Activated T-cell treated with anti-CD3 and anti-CD28 coated beads for 24 hours (primary cell): ENCODE results near the gene TPRG1.
"Not testable (repeated sequence)": the region's sequence is repeated elsewhere in the genome, so short reads cannot be mapped to it uniquely, and the experiment has no call there.

Experiments used
- DNase-seq: peaks from one replicate; pipeline ENCODE4 v3.0.0-alpha.2; 2020; ENCODE audit warnings: low read depth

TPRG1 gene

DNA sequence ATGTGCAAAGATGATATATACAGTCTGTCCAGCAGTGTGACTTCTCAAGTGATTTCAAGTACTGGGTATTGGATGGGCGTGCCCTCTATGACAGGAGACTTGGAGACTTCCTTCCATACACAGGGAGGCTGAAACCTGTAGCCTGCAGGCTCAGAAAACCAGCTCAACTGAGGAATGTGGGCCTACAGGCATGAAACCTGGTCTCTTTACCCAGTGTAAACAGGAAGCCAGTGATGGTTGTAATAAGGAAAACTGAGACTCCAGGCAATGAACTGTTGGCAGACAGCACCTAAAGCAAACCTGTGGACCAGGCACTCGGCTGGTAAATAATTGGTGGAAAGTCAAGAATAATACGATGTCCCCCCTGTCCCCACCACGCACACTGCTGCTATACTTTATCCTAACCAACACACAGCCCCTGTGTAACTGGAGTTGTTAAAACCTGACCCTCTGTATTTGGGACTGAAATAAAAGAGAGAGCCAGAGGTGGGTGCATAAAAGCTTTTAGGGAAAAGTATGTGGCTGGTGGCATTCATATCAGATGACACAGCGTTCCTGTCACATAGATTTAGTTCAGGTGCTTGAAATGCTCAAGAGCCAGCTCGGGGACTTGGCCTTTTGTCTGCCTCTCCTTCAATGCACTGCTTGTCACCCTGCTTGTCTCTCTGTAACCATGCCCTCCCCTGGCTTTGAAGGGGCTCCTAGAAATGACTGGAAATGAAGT, 144.7 kb downstream of the TPRG1 start:
- DNase-seq: no peak

- no peak for DNase-seq
These were observed 146.1 kb downstream of the TPRG1 start for GRCh38 chr3:189317911-189318310.

GRCh38 chr3:189320511-189320910, 148.7 kb downstream of the TPRG1 start:
- DNase-seq: no peak

DNA sequence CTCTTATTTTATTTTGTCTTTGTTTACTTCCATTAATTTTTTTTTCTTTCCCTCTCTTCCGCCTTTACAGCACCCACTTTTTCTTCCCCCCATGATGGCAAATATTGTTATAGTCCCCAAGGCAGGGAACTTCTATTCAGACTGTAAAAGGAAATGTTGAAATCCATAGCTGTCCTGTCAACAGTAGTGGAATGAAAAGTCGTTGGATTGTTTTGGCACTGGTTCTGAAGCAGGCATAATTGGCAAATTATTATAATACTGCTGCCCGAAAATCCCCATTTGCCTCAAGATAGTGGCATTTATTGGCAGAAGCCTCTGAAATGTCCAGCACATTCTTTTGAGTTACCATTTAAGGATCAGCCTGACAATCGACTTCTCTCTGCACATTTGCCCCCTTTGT, 150.6 kb downstream of the TPRG1 start:
- no peak for DNase-seq

DNA sequence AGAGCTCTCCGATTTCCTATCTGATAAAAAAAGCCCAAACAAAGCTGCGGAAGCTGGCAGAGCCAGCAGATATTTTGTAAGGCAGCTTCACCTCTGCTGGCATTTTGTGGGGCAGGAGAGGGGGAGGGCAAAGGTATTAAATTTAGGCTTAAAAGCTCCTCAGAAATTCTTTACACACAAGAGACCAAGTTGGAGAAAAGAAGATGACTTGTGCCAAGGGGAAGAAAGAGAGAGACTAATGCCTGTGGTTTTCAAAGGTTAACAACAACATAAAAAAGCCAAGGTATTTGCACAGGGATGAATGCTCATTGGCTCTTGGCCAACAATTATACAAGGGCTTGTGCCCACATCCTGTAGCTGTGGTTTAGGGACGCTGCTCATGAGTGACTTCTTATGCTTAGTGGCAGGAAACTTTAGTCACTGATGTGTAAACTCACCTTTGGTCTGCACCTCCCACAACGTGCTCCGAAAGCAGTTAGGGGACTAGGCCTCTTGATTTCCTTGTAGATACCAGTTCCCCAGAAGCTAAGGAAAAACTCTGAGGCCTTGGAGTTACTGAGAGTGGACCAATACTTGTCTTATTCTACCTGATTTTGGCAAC, 152.9 kb downstream of the TPRG1 start:
- DNase-seq: peak; percentile 76

- no peak for DNase-seq
These were observed 153.7 kb downstream of the TPRG1 start for GRCh38 chr3:189325454-189325853.

- DNase-seq: not testable (repeated sequence)
These were observed 157.9 kb downstream of the TPRG1 start for GRCh38 chr3:189329630-189330029.

GRCh38 chr3:189330066-189330465, 158.3 kb downstream of the TPRG1 start:
- DNase-seq: no peak

DNA sequence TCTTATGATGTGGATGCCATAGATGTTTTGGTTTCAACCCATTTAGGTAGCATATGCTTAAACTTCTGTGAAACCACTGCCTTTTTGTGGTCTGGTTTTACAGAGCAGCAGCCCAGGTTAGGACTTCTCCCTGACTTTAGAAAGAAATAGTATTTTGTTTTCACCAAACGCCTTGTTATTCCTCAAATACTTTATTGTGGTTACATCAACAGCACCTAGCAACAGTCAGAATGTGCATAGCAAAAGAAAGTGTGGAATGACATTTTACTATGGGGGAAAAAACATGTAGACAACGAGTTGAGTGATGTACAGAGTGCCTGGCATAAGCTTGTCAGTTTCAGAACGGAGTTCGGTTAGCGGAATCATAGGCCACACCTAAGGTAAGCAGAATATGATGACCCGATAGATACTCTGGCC, 159.2 kb downstream of the TPRG1 start:
- DNase-seq: no peak

GRCh38 chr3:189334064-189334920, 162.5 kb downstream of the TPRG1 start:
- DNase-seq: no peak

DNA sequence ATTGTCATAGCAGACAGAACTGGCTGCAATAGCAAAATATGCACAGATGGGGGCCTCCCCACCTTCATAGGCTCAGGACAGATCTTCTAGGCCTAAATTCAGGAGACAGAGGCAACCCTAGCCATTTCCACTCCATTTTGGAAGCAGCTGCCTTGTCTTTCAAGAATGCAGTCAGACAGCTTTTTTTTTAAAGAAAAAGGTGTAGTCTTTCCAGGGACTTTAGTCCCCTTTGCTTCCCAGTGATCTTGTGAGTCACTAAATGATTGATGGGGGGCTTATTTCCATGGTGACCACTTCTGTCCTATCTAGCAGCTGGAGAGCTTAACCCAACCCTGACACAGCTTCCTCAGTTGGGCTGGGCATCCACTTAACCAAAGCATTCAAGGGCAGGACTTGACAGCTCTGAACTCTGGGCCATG, 165.9 kb downstream of the TPRG1 start:
- DNase-seq: no peak

- no peak for DNase-seq
These were observed 166.6 kb downstream of the TPRG1 start for GRCh38 chr3:189338366-189338765.

- DNase-seq: no peak
These were observed 168.2 kb downstream of the TPRG1 start for GRCh38 chr3:189339996-189340395.

- no peak for DNase-seq
These were observed 169.1 kb downstream of the TPRG1 start for GRCh38 chr3:189340680-189341460.

DNA sequence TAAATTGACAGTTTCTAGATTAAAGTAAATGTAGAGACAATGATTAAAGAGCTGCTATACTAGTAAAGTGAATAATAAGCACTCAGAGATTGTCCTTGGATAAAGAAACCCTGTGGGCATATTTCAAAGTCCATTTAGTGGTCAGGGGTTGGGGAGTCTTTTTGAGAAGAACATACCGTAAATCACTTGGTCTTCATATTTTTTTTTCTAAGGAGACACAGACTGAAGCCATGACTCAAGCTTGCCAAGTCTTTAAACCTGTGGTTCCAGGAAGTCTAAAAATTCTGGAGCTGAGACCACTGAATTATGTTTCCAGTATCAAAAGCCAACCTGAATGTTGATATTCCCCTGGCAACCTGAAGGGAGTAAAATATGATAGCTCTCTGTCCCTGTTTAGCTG, 171.0 kb downstream of the TPRG1 start:
- no peak for DNase-seq

GRCh38 chr3:189344996-189345395, 173.2 kb downstream of the TPRG1 start:
- no peak for DNase-seq

DNA sequence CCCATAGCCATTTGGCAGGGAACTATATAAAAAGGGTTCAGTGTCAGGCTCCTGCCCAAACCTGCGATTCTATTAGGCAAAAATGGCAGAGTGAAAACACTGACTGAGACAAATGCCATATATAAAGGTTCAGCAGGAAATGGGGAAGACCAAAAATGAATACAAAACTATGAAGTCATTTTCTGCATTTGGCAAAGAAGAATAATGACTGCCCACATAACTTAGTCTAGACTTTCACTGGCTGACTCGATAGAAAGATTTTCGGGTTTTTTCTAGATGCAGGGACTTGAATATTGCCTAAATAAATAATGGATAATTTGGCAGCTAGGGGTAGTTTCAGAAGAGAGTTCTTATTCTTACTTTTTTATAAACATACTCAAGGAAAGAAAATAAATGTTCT, 178.0 kb downstream of the TPRG1 start:
- DNase-seq: no peak

DNA sequence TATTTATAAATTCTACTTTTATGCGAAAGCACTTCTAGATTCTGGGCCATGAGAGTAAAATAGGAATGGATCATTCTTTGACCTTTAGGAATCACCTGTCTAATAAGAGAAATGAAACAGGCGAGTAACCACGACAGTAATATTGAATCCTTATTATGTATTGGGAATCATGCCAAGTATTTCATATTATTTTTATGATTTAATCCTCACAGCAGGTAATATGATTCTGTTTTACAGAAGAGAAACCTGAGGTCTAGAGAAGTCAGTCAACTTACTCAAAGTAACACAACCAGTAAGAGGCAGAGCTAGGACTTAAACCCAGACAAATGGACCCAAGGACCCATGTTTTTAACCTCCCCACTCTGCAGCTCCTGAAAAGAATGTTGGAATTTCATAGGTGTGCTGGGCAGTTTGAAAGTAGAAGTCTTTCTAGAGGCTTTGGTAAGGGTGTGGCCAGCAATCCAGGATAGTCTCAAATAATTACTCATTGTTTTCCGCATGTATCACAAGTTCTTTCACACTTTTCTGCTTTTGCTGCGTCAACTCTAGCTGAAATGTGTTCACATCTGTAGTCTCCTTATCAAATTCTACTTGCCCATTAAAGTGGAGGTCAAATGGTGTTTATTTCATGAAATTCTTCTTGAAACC, 181.7 kb downstream of the TPRG1 start:
- no peak for DNase-seq

- no peak for DNase-seq
These were observed 182.5 kb downstream of the TPRG1 start for GRCh38 chr3:189353988-189354889.

- no peak for DNase-seq
These were observed 183.3 kb downstream of the TPRG1 start for GRCh38 chr3:189355115-189355480.
